B cell (primary cell): ENCODE data around the gene GIPC3. TPM values are rescaled to one million over a fixed set of nuclear protein-coding genes. Genes with fewer than 3 reads are reported as not detected.

Source experiments
- ATAC-seq: fragments of 200-7000 bp; cut with Tn5 transposase; one replicate; pipeline ENCODE4 v1.10.0; 2021; ENCODE audit warnings: low read depth, mild to moderate bottlenecking, moderate number of reproducible peaks, moderate library complexity
- CTCF ChIA-PET: fragments of 350-600 bp; sonication (Branson Sonifier 250); formaldehyde crosslinking; loops from one replicate; lab custom pipeline; 2021; ENCODE audit warnings: antibody characterized with exemption, inconsistent platforms; lab: Charles Lee
- POLR2A ChIA-PET: fragments of 350-600 bp; sonication (Branson Sonifier 250); formaldehyde crosslinking; loops from one replicate; lab custom pipeline; 2021; ENCODE audit warnings: antibody characterized with exemption; lab: Charles Lee
- DNase-seq: peaks from one replicate; pipeline ENCODE4 v3.0.0; 2013
- H2AFZ ChIP-seq: 2 replicates; pipeline ENCODE4 v1.6.1; 2012; ENCODE audit warnings: mild to moderate bottlenecking, low read depth, low read length; ENCODE audit not compliant: insufficient read depth, poor library complexity, severe bottlenecking
- H3K27ac ChIP-seq, 2 donors: 1 replicate in 1 of 2; 2 replicates in 1 of 2; pipeline ENCODE4 v1.5.1; 2012 to 2013; ENCODE audit warnings: low read length in 2 of 2, mild to moderate bottlenecking in 2 of 2, moderate library complexity in 1 of 2
- H3K27me3 ChIP-seq, 4 experiments: fragments of 200-600 bp in 1 of 4; sonication (generic) in 1 of 4; replicated peaks in 1 of 4; 1 replicate in 2 of 4; 2 replicates in 2 of 4; pipeline versions ENCODE4 v1.6.1 to v1.7.0; 2013 to 2016; ENCODE audit warnings: low read length in 3 of 4, mild to moderate bottlenecking in 2 of 4, mixed read lengths in 1 of 4, moderate library complexity in 1 of 4; ENCODE audit not compliant: insufficient read depth in 4 of 4, control insufficient read depth in 3 of 4; ENCODE audit errors: control extremely low read depth in 1 of 4
- H3K36me3 ChIP-seq, 2 experiments: replicated peaks in 1 of 2; 1 replicate in 1 of 2; 2 replicates in 1 of 2; pipeline versions ENCODE4 v1.6.1 to v1.7.1; 2013; ENCODE audit warnings: low read length in 1 of 2; ENCODE audit not compliant: insufficient read depth in 2 of 2, control insufficient read depth in 1 of 2; ENCODE audit errors: control extremely low read depth in 1 of 2, extremely low read depth in 1 of 2
- H3K4me1 ChIP-seq, 2 donors: fragments of 200-600 bp in 1 of 2; sonication (generic) in 1 of 2; 1 replicate in 1 of 2; 2 replicates in 1 of 2; pipeline versions ENCODE4 v1.5.1 to v1.6.1; 2013 to 2017; ENCODE audit warnings: low read length in 2 of 2; ENCODE audit not compliant: control insufficient read depth in 2 of 2, insufficient read depth in 2 of 2
- H3K4me2 ChIP-seq: replicated peaks from 2 replicates; pipeline ENCODE3; 2012; ENCODE audit warnings: mild to moderate bottlenecking, low read depth, low read length; ENCODE audit not compliant: poor library complexity, severe bottlenecking
- H3K4me3 ChIP-seq, 5 experiments: fragments of 200-600 bp in 1 of 5; sonication (generic) in 1 of 5; 1 replicate in 3 of 5; 2 replicates in 2 of 5; pipeline versions ENCODE4 v1.5.1 to v1.7.0; 2011 to 2016; ENCODE audit warnings: low read length in 4 of 5, mild to moderate bottlenecking in 4 of 5, low read depth in 2 of 5, control low read depth in 1 of 5, moderate library complexity in 1 of 5; ENCODE audit not compliant: insufficient read depth in 1 of 5; ENCODE audit errors: control extremely low read depth in 1 of 5, extremely low read depth in 1 of 5
- H3K79me2 ChIP-seq: fragments of 200-600 bp; sonication (generic); one replicate; pipeline ENCODE4 v1.6.0; 2016; ENCODE audit warnings: low read length; ENCODE audit not compliant: control insufficient read depth, insufficient read depth
- H3K9ac ChIP-seq: fragments of 200-600 bp; sonication (generic); 2 replicates; pipeline ENCODE4 v1.6.1; 2017; ENCODE audit warnings: mild to moderate bottlenecking, low read length, moderate library complexity
- H3K9me3 ChIP-seq, 3 donors: one replicate each; pipeline versions ENCODE4 v1.6.1 to v1.7.1; 2013; ENCODE audit warnings: low read length in 2 of 3; ENCODE audit not compliant: control insufficient read depth in 2 of 3, insufficient read depth in 1 of 3; ENCODE audit errors: control extremely low read depth in 1 of 3
- H4K20me1 ChIP-seq: 2 replicates; pipeline ENCODE4 v1.6.0; 2012; ENCODE audit warnings: mild to moderate bottlenecking, low read length; ENCODE audit not compliant: insufficient read depth, control insufficient read depth, poor library complexity, severe bottlenecking
- H3K27ac Mint-ChIP-seq: one replicate; pipeline ENCODE4 v1.8.0; 2021; ENCODE audit warnings: mixed read lengths
- H3K27me3 Mint-ChIP-seq: one replicate; pipeline ENCODE4 v1.8.0; 2021; ENCODE audit warnings: mixed read lengths
- H3K4me1 Mint-ChIP-seq: one replicate; pipeline ENCODE4 v1.8.0; 2021; ENCODE audit warnings: mixed read lengths
- H3K4me3 Mint-ChIP-seq: one replicate; pipeline ENCODE4 v1.8.0; 2021; ENCODE audit warnings: mixed read lengths
- H3K9me3 Mint-ChIP-seq: one replicate; pipeline ENCODE4 v1.8.0; 2022; ENCODE audit warnings: mixed read lengths; ENCODE audit not compliant: insufficient read depth
- EZH2 ChIP-seq: IDR thresholded peaks from 2 replicates; pipeline ENCODE4 v1.6.1; 2012; ENCODE audit warnings: borderline replicate concordance, low read depth, mild to moderate bottlenecking, moderate library complexity, low read length; ENCODE audit not compliant: insufficient read depth, poor library complexity, severe bottlenecking
- WGBS: methylation state at CpG from one replicate; pipeline ENCODE4 v1.1.5; 2013; ENCODE audit warnings: missing lambda C conversion rate; ENCODE audit not compliant: insufficient coverage; 5-methylcytosine and 5-hydroxymethylcytosine counted together
- intact Hi-C: fragments of 100-400 bp; cut with micrococcal nuclease; formaldehyde crosslinking; loops from one replicate; pipeline ENCODE4 v1.10.0; 2022
- polyA plus RNA-seq: library from polyadenylated mRNA; depleted of rRNA; stranded (reverse); fragments of >200 nt; gene quantifications from 2 replicates; pipeline ENCODE4 v1.2.3, GENCODE V29; 2012
- total RNA-seq, 2 donors: library from RNA; stranded (reverse); fragments of 120-200 nt in 1 of 2; gene quantifications; 1 replicate in 1 of 2; 2 replicates in 1 of 2; pipeline versions ENCODE4 v1.2.3 to v1.2.4, GENCODE V29; 2013 to 2022
- TF ChIP-seq, protein P1 (sequence below): fragments of 200-600 bp; IDR thresholded peaks from one replicate; pipeline ENCODE4 v1.8.0; 2022; ENCODE audit warnings: antibody characterized with exemption, mild to moderate bottlenecking

The GIPC3 gene
- total and polyA plus RNA-seq, 2 donors (not counting 1 experiment from before 2014, with no cell fraction given) = 0.47 to 0.48 TPM

DNA sequence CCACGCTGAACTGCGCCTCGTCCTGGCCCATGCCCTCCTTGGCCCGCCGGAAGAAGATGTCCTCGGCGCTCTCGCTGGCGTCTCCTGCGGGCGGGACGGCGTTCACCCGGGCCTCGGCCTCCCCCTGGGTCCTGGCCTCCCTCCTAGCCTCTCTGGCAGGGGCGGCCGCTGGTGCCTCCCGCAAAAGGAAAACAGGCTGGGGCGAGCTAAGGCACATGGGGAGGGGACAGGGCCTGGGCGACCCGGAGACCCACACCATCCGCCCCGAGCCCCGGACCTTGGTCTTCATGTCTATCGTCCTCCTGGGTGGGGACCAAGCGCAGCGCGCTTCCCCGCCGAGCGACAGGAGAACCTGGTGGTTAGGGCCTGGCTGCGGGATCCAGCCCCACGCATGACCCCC is 27.1 kb downstream of the GIPC3 start:
- no peak overlapping the region for H3K27ac ChIP-seq
- H2AFZ ChIP-seq = no peak overlapping the region
- H3K27me3 ChIP-seq = peaks cover 0 to 4% (median 0%) of the 10 kb centered on the region in 4 experiments
- 96% methylated on average over 33 of the region's 33 CpGs for WGBS
- DNase-seq = no peak
- Mint-ChIP-seq H3K27me3 (no peaks in the 10 kb centered on the region), H3K4me1 (peaks cover 21% of the 10 kb centered on the region), H3K4me3 (no peak overlapping the region), H3K27ac (no peak overlapping the region), H3K9me3 (no peaks in the 10 kb centered on the region)
- H3K79me2 ChIP-seq = no peaks in the 10 kb centered on the region
- no peak overlapping the region for H3K4me3 ChIP-seq
- no peak overlapping the region for H3K9ac ChIP-seq
- intact Hi-C loops = no loop called here
- POLR2A ChIA-PET = no interaction called here
- H3K9me3 ChIP-seq = peaks cover 0 to 18% (median 0%) of the 10 kb centered on the region in 3 donors
- peaks cover 0 to 21% of the 10 kb centered on the region in 2 experiments for H3K36me3 ChIP-seq
- no peak for ATAC-seq
- CTCF ChIA-PET = no interaction called here
- H3K4me2 ChIP-seq = no peak overlapping the region
- H3K4me1 ChIP-seq = peaks cover 11 to 22% of the 10 kb centered on the region in 2 donors
- TF ChIP-seq EZH2 = no peak
- TF ChIP-seq, protein P1, sequence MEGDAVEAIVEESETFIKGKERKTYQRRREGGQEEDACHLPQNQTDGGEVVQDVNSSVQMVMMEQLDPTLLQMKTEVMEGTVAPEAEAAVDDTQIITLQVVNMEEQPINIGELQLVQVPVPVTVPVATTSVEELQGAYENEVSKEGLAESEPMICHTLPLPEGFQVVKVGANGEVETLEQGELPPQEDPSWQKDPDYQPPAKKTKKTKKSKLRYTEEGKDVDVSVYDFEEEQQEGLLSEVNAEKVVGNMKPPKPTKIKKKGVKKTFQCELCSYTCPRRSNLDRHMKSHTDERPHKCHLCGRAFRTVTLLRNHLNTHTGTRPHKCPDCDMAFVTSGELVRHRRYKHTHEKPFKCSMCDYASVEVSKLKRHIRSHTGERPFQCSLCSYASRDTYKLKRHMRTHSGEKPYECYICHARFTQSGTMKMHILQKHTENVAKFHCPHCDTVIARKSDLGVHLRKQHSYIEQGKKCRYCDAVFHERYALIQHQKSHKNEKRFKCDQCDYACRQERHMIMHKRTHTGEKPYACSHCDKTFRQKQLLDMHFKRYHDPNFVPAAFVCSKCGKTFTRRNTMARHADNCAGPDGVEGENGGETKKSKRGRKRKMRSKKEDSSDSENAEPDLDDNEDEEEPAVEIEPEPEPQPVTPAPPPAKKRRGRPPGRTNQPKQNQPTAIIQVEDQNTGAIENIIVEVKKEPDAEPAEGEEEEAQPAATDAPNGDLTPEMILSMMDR = no peak
- no peaks in the 10 kb centered on the region for H4K20me1 ChIP-seq

DNA sequence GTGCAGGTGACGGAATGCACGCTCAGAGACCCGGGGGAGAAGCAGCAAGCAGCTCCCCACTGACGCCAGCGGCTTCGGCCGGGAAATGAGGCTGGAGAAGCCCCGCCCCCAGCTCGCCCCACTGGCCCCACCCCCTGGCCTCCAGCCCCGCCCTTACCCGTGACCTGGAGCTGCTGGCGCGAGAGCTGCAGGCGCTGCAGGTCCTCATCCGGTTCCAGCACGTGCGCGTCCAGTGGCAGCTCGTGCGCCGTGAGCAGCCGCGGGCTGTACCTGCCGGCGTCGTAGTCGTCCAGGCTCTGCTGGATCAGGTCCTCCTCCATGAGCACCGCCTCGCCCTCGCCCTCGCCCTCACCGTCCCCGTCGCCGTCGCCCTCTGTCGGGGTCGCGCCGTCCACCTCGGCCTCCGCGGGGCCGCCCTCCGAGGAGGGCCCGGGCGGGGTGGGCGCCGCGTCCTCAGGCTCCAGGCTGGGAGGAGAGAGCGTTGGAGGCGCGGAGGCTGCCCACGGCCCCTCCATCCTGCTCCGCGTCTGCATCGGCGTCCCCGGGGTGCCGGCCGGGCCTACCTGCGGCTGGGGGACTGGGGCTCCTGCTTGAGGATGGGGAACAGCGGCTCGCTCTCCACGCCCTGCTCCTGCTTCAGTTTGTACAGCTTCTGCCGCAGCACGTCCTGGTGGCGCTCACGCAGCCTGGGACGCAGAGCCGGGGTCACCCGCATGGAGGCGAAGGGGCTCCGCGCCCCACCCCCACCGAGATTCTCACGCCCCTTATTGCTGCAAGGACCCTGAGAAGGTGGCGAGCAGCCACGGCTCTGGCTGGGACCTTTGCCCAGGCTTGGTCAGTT is 27.8 kb downstream of the GIPC3 start:
- TF ChIP-seq EZH2 = no peak
- peaks cover 12 to 20% of the 10 kb centered on the region in 2 donors for H3K4me1 ChIP-seq
- no peak overlapping the region for H3K27ac ChIP-seq
- no peaks in the 10 kb centered on the region for H3K79me2 ChIP-seq
- H3K27ac Mint-ChIP-seq = no peak overlapping the region
- H3K4me2 ChIP-seq = no peak overlapping the region
- no peaks in the 10 kb centered on the region for H3K27me3 Mint-ChIP-seq
- H3K9me3 Mint-ChIP-seq = no peaks in the 10 kb centered on the region
- H4K20me1 ChIP-seq = no peaks in the 10 kb centered on the region
- no peak overlapping the region for H2AFZ ChIP-seq
- peaks cover 0 to 25% of the 10 kb centered on the region in 2 experiments for H3K36me3 ChIP-seq
- no peak overlapping the region for H3K4me3 Mint-ChIP-seq
- ATAC-seq = no peak
- 96% methylated on average over 70 of the region's 79 CpGs for WGBS
- no peak overlapping the region for H3K4me3 ChIP-seq
- no peaks in the 10 kb centered on the region for H3K27me3 ChIP-seq
- H3K4me1 Mint-ChIP-seq = peaks cover 19% of the 10 kb centered on the region
- ChIA-PET CTCF (interaction anchor here (0.5 to 0.6 kb wide), 2 partner anchors 67 to 360 kb away, joined by 3 read pairs; no protein-coding TSS in a partner anchor), POLR2A (no interaction called here)
- peaks cover 0 to 11% (median 0%) of the 10 kb centered on the region in 3 donors for H3K9me3 ChIP-seq
- DNase-seq = no peak
- intact Hi-C loops = no loop called here
- no peak overlapping the region for H3K9ac ChIP-seq
